Measurements from ENCODE around the gene RSPRY1. TPM values are rescaled to one million over a fixed set of nuclear protein-coding genes. Genes with fewer than 3 reads are reported as not detected.

The RSPRY1 gene
- total RNA-seq, 4 donors from 2014 or later: 28.2 to 31.8 (median 29.5) TPM

- Histone ChIP-seq H3K4me1 (peaks cover 0 to 68% (median 12%) of the 10 kb centered on the region in 3 donors), H3K27me3 (no peaks in the 10 kb centered on the region), H3K27ac (no peak overlapping the region), H3K9me3 (no peaks in the 10 kb centered on the region), H3K36me3 (peaks cover 0 to 16% of the 10 kb centered on the region in 2 donors), H3K4me3 (no peak overlapping the region)
- ATAC-seq: no peak
- 73 to 79% methylated on average over 6 to 7 of the region's 14 CpGs for WGBS, 2 donors (ENCODE audit: low coverage in 1 of 2)
- TF ChIP-seq, protein P1, sequence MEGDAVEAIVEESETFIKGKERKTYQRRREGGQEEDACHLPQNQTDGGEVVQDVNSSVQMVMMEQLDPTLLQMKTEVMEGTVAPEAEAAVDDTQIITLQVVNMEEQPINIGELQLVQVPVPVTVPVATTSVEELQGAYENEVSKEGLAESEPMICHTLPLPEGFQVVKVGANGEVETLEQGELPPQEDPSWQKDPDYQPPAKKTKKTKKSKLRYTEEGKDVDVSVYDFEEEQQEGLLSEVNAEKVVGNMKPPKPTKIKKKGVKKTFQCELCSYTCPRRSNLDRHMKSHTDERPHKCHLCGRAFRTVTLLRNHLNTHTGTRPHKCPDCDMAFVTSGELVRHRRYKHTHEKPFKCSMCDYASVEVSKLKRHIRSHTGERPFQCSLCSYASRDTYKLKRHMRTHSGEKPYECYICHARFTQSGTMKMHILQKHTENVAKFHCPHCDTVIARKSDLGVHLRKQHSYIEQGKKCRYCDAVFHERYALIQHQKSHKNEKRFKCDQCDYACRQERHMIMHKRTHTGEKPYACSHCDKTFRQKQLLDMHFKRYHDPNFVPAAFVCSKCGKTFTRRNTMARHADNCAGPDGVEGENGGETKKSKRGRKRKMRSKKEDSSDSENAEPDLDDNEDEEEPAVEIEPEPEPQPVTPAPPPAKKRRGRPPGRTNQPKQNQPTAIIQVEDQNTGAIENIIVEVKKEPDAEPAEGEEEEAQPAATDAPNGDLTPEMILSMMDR (IDR thresholded peaks at IDR 0.05): no peak
- TF ChIP-seq POLR2AphosphoS5 (IDR thresholded peaks at IDR 0.05) (no peak), EP300 (IDR thresholded peaks at IDR 0.05) (no peak), POLR2A (IDR thresholded peaks at IDR 0.05) (no peak)
Observed at GRCh38 chr16:57145046-57146021, 40.8 kb upstream of the RSPRY1 start.

- Histone ChIP-seq H3K9me3 (no peaks in the 10 kb centered on the region), H3K4me3 (no peak overlapping the region), H3K4me1 (peaks cover 0 to 62% (median 12%) of the 10 kb centered on the region in 3 donors), H3K27me3 (no peaks in the 10 kb centered on the region), H3K36me3 (peaks cover 0 to 16% of the 10 kb centered on the region in 2 donors), H3K27ac (peak overlapping the region in 1 of 4 donors; percentile 7)
- no peak for ATAC-seq
- no peak for TF ChIP-seq POLR2AphosphoS5 (IDR thresholded peaks at IDR 0.05)
- TF ChIP-seq POLR2A (IDR thresholded peaks at IDR 0.05): no peak
- TF ChIP-seq, protein P1 (IDR thresholded peaks at IDR 0.05): no peak
- TF ChIP-seq EP300 (IDR thresholded peaks at IDR 0.05): no peak
- whole genome bisulfite sequencing, 2 donors (ENCODE audit: low coverage in 1 of 2): 90% methylated on average over 4 to 5 of the region's 24 CpGs
Observed at GRCh38 chr16:57146040-57146647, 40.0 kb upstream of the RSPRY1 start.

- 96% methylated on average over 4 of the region's 5 CpGs; no CpG with 5 or more reads in 1 of the 2 donors for WGBS, 2 donors (ENCODE audit: low coverage in 1 of 2)
- Histone ChIP-seq H3K9me3 (no peaks in the 10 kb centered on the region), H3K27ac (peak overlapping the region in 3 of 4 donors; percentile 6 to 41 (median 38)), H3K4me1 (peaks cover 0 to 58% (median 12%) of the 10 kb centered on the region in 3 donors), H3K4me3 (no peak overlapping the region), H3K36me3 (peaks cover 0 to 20% of the 10 kb centered on the region in 2 donors), H3K27me3 (no peaks in the 10 kb centered on the region)
- no peak for ATAC-seq
- TF ChIP-seq, protein P1 (IDR thresholded peaks at IDR 0.05): no peak
- TF ChIP-seq EP300 (IDR thresholded peaks at IDR 0.05): no peak
Observed at GRCh38 chr16:57146735-57147134, 39.4 kb upstream of the RSPRY1 start.

GRCh38 chr16:57147381-57148221 lies 38.5 kb upstream of the RSPRY1 start:
- no peak for TF ChIP-seq EP300 (IDR thresholded peaks at IDR 0.05)
- TF ChIP-seq POLR2AphosphoS5 (IDR thresholded peaks at IDR 0.05): no peak
- no peak for TF ChIP-seq POLR2A (IDR thresholded peaks at IDR 0.05)
- TF ChIP-seq, protein P1 (IDR thresholded peaks at IDR 0.05): no peak
- Histone ChIP-seq H3K4me3 (no peak overlapping the region), H3K9me3 (no peaks in the 10 kb centered on the region), H3K4me1 (peaks cover 0 to 49% (median 12%) of the 10 kb centered on the region in 3 donors), H3K27ac (peak overlapping the region in 3 of 4 donors; percentile 38 to 65 (median 41)), H3K27me3 (no peaks in the 10 kb centered on the region), H3K36me3 (peaks cover 0 to 29% of the 10 kb centered on the region in 2 donors)
- 31 to 49% methylated on average over 13 to 14 of the region's 14 CpGs for WGBS, 2 donors (ENCODE audit: low coverage in 1 of 2)
- ATAC-seq: peak; percentile 26

Measured in gastroesophageal sphincter (tissue), 4 donors.